Measurements from ENCODE around the gene SPOCK1. TPM values are rescaled to one million over a fixed set of nuclear protein-coding genes. Genes with fewer than 3 reads are reported as not detected.

Gene SPOCK1
- total and polyA plus RNA-seq, 8 donors, result 0.46 to 15.6 (median 9.2) TPM

- TF ChIP-seq POLR2AphosphoS5 (IDR thresholded peaks at IDR 0.05), result no peak
- TF ChIP-seq CTCF (IDR thresholded peaks at IDR 0.05), result no peak
- no peak for TF ChIP-seq POLR2A (IDR thresholded peaks at IDR 0.05)
- no peak for TF ChIP-seq EP300 (IDR thresholded peaks at IDR 0.05)
- H3K27me3 ChIP-seq, result no peaks in the 10 kb centered on the region
- no peak overlapping the region for H3K27ac ChIP-seq
- intact Hi-C loops (cut with DNase I; ENCODE audit: low total_unique reads), result no loop called here
- no peak for DNase-seq
- H3K4me1 ChIP-seq, result peaks cover 0 to 3% (median 0%) of the 10 kb centered on the region in 4 donors
- H3K9me3 ChIP-seq, result no peaks in the 10 kb centered on the region
- H3K36me3 ChIP-seq, result no peaks in the 10 kb centered on the region
- H3K4me3 ChIP-seq, result no peak overlapping the region
- 21 to 56% (median 36%) methylated on average over 2 of the region's 2 CpGs for WGBS, 5 donors
Measured at GRCh38 chr5:137181667-137182066, 317.5 kb downstream of the SPOCK1 start.

GRCh38 chr5:137179203-137179602 is 319.9 kb downstream of the SPOCK1 start:
- H3K9me3 ChIP-seq, result no peaks in the 10 kb centered on the region
- no peak overlapping the region for H3K4me3 ChIP-seq
- 84 to 93% (median 86%) methylated on average over 2 of the region's 2 CpGs for WGBS, 5 donors
- H3K27me3 ChIP-seq, result no peaks in the 10 kb centered on the region
- intact Hi-C loops (cut with DNase I; ENCODE audit: low total_unique reads), result no loop called here
- no peak for DNase-seq
- peaks cover 0 to 4% (median 0%) of the 10 kb centered on the region in 4 donors for H3K4me1 ChIP-seq
- H3K36me3 ChIP-seq, result no peaks in the 10 kb centered on the region
- TF ChIP-seq POLR2AphosphoS5 (IDR thresholded peaks at IDR 0.05) (no peak), POLR2A (IDR thresholded peaks at IDR 0.05) (no peak), EP300 (IDR thresholded peaks at IDR 0.05) (no peak), CTCF (IDR thresholded peaks at IDR 0.05) (no peak)
- H3K27ac ChIP-seq, result no peak overlapping the region

GRCh38 chr5:137176609-137177008 is 322.5 kb downstream of the SPOCK1 start:
- WGBS, 5 donors, result 77 to 88% (median 87%) methylated on average over 2 of the region's 2 CpGs
- intact Hi-C loops (cut with DNase I; ENCODE audit: low total_unique reads), result no loop called here
- TF ChIP-seq POLR2AphosphoS5 (IDR thresholded peaks at IDR 0.05), result no peak
- no peak for TF ChIP-seq CTCF (IDR thresholded peaks at IDR 0.05)
- TF ChIP-seq POLR2A (IDR thresholded peaks at IDR 0.05), result no peak
- TF ChIP-seq EP300 (IDR thresholded peaks at IDR 0.05), result no peak
- no peak overlapping the region for H3K4me3 ChIP-seq
- no peaks in the 10 kb centered on the region for H3K9me3 ChIP-seq
- peaks cover 0 to 4% (median 0%) of the 10 kb centered on the region in 4 donors for H3K4me1 ChIP-seq
- no peaks in the 10 kb centered on the region for H3K27me3 ChIP-seq
- no peak for DNase-seq
- no peak overlapping the region for H3K27ac ChIP-seq
- H3K36me3 ChIP-seq, result no peaks in the 10 kb centered on the region

GRCh38 chr5:137176126-137176525 is 323.0 kb downstream of the SPOCK1 start:
- peak in 1 of 2 donors; percentile 13 for DNase-seq
- Histone ChIP-seq H3K27me3 (no peaks in the 10 kb centered on the region), H3K27ac (no peak overlapping the region), H3K36me3 (no peaks in the 10 kb centered on the region), H3K4me3 (no peak overlapping the region), H3K4me1 (peaks cover 0 to 4% (median 0%) of the 10 kb centered on the region in 4 donors), H3K9me3 (no peaks in the 10 kb centered on the region)
- TF ChIP-seq POLR2A (IDR thresholded peaks at IDR 0.05), result no peak
- TF ChIP-seq EP300 (IDR thresholded peaks at IDR 0.05), result no peak
- no peak for TF ChIP-seq CTCF (IDR thresholded peaks at IDR 0.05)
- TF ChIP-seq POLR2AphosphoS5 (IDR thresholded peaks at IDR 0.05), result no peak
- 24 to 63% (median 43%) methylated on average over 2 of the region's 2 CpGs for WGBS, 5 donors
- intact Hi-C loops (cut with DNase I; ENCODE audit: low total_unique reads), result no loop called here

All from stomach (tissue), 9 donors.